ENCODE results near the gene TTC9.

DNA sequence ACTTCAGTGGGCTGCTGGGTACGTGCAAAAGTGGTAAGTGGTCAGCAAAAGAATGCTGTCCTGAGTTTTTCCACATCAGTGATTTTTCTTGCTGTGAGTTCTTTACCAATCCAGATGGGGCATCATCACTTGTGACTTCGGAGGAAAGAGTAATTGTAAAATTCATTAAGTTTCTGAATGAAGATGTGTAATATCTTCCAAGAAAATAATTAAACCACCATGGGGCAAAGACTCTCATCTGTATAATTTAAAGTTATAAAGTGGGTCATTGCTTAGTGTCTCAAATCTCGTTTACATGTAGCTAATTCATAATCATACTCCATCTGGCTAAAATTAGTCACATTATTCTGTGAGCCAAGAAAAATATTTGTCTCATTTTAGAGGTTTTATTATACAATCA, 30.5 kb upstream of the TTC9 start:
- TF ChIP-seq POLR2A (IDR thresholded peaks at IDR 0.05) (no peak), POLR2AphosphoS5 (IDR thresholded peaks at IDR 0.05) (no peak)

Measured in prostate gland (tissue), 1 donor.